IPS DF 6.9 (cell line): ENCODE results near the gene OSBPL1A.

ENCODE experiments used
- DNase-seq: peaks from one replicate; pipeline ENCODE4 v3.0.0-alpha.2; 2013; ENCODE audit warnings: low read depth, low spot score
- H3K27ac ChIP-seq: one replicate; pipeline ENCODE4 v1.5.1; 2013; ENCODE audit warnings: low read length, control low read depth
- H3K27me3 ChIP-seq: 2 replicates; pipeline ENCODE4 v1.6.1; 2013; ENCODE audit warnings: mild to moderate bottlenecking, low read length; ENCODE audit not compliant: control insufficient read depth, insufficient read depth
- H3K36me3 ChIP-seq: 2 replicates; pipeline ENCODE4 v1.6.1; 2013; ENCODE audit warnings: low read length; ENCODE audit not compliant: control insufficient read depth, insufficient read depth
- H3K4me1 ChIP-seq: 2 replicates; pipeline ENCODE4 v1.6.1; 2013; ENCODE audit warnings: low read length; ENCODE audit not compliant: control insufficient read depth, insufficient read depth
- H3K4me3 ChIP-seq: 2 replicates; pipeline ENCODE4 v1.5.1; 2013; ENCODE audit warnings: mild to moderate bottlenecking, low read length
- H3K9me3 ChIP-seq: 2 replicates; pipeline ENCODE4 v1.6.1; 2013; ENCODE audit warnings: low read length, inconsistent platforms; ENCODE audit not compliant: control insufficient read depth, insufficient read depth
- WGBS: extraction: QIAGEN DNeasy Blood & Tissue Kit; methylation state at CpG from one replicate; pipeline ENCODE4 v1.1.7; 2013; ENCODE audit warnings: mixed read lengths, missing lambda C conversion rate; ENCODE audit not compliant: insufficient read length, insufficient coverage; 5-methylcytosine and 5-hydroxymethylcytosine counted together

OSBPL1A gene

GRCh38 chr18:24306201-24306600 is 91.4 kb downstream of the OSBPL1A start:
- Histone ChIP-seq H3K27me3 (no peaks in the 10 kb centered on the region), H3K4me1 (no peaks in the 10 kb centered on the region), H3K9me3 (no peaks in the 10 kb centered on the region), H3K36me3 (no peaks in the 10 kb centered on the region), H3K27ac (no peak overlapping the region), H3K4me3 (no peak overlapping the region)
- WGBS, result no CpG with 5 or more reads among the region's 2 CpGs
- no peak for DNase-seq

GRCh38 chr18:24300703-24301102 is 96.9 kb downstream of the OSBPL1A start:
- H3K27ac ChIP-seq, result no peak overlapping the region
- no CpG with 5 or more reads among the region's 3 CpGs for WGBS
- no peaks in the 10 kb centered on the region for H3K36me3 ChIP-seq
- no peaks in the 10 kb centered on the region for H3K9me3 ChIP-seq
- no peak for DNase-seq
- no peaks in the 10 kb centered on the region for H3K4me1 ChIP-seq
- no peak overlapping the region for H3K4me3 ChIP-seq
- H3K27me3 ChIP-seq, result no peaks in the 10 kb centered on the region

GRCh38 chr18:24296276-24296675 is 101.3 kb downstream of the OSBPL1A start:
- Histone ChIP-seq H3K27ac (no peak overlapping the region), H3K36me3 (no peaks in the 10 kb centered on the region), H3K4me3 (no peak overlapping the region), H3K9me3 (no peaks in the 10 kb centered on the region), H3K27me3 (no peaks in the 10 kb centered on the region), H3K4me1 (no peaks in the 10 kb centered on the region)
- WGBS, result no CpG with 5 or more reads among the region's 3 CpGs
- DNase-seq, result no peak

GRCh38 chr18:24293254-24293653 is 104.4 kb downstream of the OSBPL1A start:
- no peaks in the 10 kb centered on the region for H3K36me3 ChIP-seq
- no peaks in the 10 kb centered on the region for H3K4me1 ChIP-seq
- H3K27me3 ChIP-seq, result no peaks in the 10 kb centered on the region
- DNase-seq, result no peak
- no peaks in the 10 kb centered on the region for H3K9me3 ChIP-seq
- no peak overlapping the region for H3K4me3 ChIP-seq
- no peak overlapping the region for H3K27ac ChIP-seq
- WGBS, result no CpG with 5 or more reads among the region's 12 CpGs

- Histone ChIP-seq H3K27ac (no peak overlapping the region), H3K4me1 (no peaks in the 10 kb centered on the region), H3K36me3 (no peaks in the 10 kb centered on the region), H3K9me3 (no peaks in the 10 kb centered on the region), H3K4me3 (no peak overlapping the region), H3K27me3 (no peaks in the 10 kb centered on the region)
- no peak for DNase-seq
- no CpG with 5 or more reads among the region's 3 CpGs for WGBS
These were observed 119.0 kb downstream of the OSBPL1A start for GRCh38 chr18:24278591-24278990.

GRCh38 chr18:24277516-24278195 is 120.0 kb downstream of the OSBPL1A start:
- no peak for DNase-seq
- Histone ChIP-seq H3K4me1 (no peaks in the 10 kb centered on the region), H3K27me3 (no peaks in the 10 kb centered on the region), H3K4me3 (no peak overlapping the region), H3K9me3 (no peaks in the 10 kb centered on the region), H3K36me3 (no peaks in the 10 kb centered on the region), H3K27ac (no peak overlapping the region)
- no CpG with 5 or more reads among the region's 4 CpGs for WGBS

GRCh38 chr18:24276994-24277393 is 120.6 kb downstream of the OSBPL1A start:
- Histone ChIP-seq H3K4me1 (peaks cover 1% of the 10 kb centered on the region; the same call in 1 of the 2 replicates), H3K36me3 (no peaks in the 10 kb centered on the region), H3K27ac (no peak overlapping the region), H3K9me3 (no peaks in the 10 kb centered on the region), H3K4me3 (no peak overlapping the region), H3K27me3 (no peaks in the 10 kb centered on the region)
- DNase-seq, result no peak

GRCh38 chr18:24274837-24275236 is 122.8 kb downstream of the OSBPL1A start:
- WGBS, result no CpG with 5 or more reads among the region's 3 CpGs
- Histone ChIP-seq H3K27ac (no peak overlapping the region), H3K27me3 (no peaks in the 10 kb centered on the region), H3K4me1 (peaks cover 1% of the 10 kb centered on the region; the same call in 1 of the 2 replicates), H3K4me3 (no peak overlapping the region), H3K9me3 (no peaks in the 10 kb centered on the region), H3K36me3 (no peaks in the 10 kb centered on the region)
- DNase-seq, result no peak

GRCh38 chr18:24273596-24273995 is 124.0 kb downstream of the OSBPL1A start:
- Histone ChIP-seq H3K9me3 (no peaks in the 10 kb centered on the region), H3K36me3 (no peaks in the 10 kb centered on the region), H3K27me3 (no peaks in the 10 kb centered on the region), H3K27ac (no peak overlapping the region), H3K4me1 (peaks cover 4% of the 10 kb centered on the region; the same call in 1 of the 2 replicates), H3K4me3 (no peak overlapping the region)
- WGBS, result no CpG with 5 or more reads among the region's 2 CpGs
- DNase-seq, result no peak

GRCh38 chr18:24272229-24272525 is 125.4 kb downstream of the OSBPL1A start:
- peak overlapping the region; percentile 45; the same call in 1 of the 2 replicates for H3K4me3 ChIP-seq
- no peak for DNase-seq
- H3K27ac ChIP-seq, result no peak overlapping the region
- H3K4me1 ChIP-seq, result peaks cover 4% of the 10 kb centered on the region; the same call in 1 of the 2 replicates
- H3K9me3 ChIP-seq, result no peaks in the 10 kb centered on the region
- H3K27me3 ChIP-seq, result no peaks in the 10 kb centered on the region
- no peaks in the 10 kb centered on the region for H3K36me3 ChIP-seq
- no CpG with 5 or more reads among the region's 9 CpGs for WGBS
